ENCODE results near the gene ABHD12B.
A peak's percentile ranks its signal among the peaks of the same experiment; 100 is the strongest.

ABHD12B gene, protein sequence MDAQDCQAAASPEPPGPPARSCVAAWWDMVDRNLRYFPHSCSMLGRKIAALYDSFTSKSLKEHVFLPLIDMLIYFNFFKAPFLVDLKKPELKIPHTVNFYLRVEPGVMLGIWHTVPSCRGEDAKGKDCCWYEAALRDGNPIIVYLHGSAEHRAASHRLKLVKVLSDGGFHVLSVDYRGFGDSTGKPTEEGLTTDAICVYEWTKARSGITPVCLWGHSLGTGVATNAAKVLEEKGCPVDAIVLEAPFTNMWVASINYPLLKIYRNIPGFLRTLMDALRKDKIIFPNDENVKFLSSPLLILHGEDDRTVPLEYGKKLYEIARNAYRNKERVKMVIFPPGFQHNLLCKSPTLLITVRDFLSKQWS

DNA sequence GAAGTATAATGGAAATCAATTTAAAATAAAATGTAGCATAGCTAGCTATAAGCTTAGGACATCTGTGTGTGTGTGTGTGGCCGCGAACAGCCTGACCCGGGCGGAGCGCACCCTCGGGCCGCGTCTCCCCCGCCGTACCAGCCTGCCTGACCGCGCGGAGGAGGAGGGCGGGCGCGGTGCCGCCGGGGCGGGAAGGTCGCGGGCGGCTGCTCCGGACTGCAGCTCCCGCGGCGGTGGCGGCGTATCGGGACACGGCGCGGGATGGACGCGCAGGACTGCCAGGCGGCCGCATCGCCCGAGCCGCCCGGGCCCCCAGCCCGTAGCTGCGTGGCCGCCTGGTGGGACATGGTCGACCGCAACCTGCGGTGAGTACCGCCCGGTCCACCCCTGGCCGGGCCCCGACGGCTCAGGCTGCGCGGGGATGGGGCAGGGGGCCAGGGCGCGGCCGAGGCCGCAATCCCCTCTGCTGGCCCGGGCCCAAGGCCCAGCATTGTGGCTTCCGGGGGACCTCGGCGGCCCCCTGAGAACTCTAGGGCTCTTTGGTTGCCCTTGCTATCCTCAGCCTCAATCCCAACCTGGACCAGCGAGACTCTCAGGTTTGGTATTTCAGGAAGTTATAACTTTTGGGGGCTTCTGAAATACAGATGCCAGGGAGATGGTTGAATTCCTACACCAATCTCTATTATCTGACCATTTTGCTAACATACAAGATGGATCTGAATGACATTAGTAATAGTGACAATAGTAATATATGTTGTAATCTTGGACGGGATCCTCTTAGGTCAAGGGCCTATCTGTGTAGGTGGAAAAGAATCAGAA, at the start of gene ABHD12B:
Gene ABHD12B, plus strand, starts transcription at position 140 of the 819 bp plus-strand sequence. Its CDS starts 122 bp downstream, at position 262.
- DNase-seq: no peak

DNA sequence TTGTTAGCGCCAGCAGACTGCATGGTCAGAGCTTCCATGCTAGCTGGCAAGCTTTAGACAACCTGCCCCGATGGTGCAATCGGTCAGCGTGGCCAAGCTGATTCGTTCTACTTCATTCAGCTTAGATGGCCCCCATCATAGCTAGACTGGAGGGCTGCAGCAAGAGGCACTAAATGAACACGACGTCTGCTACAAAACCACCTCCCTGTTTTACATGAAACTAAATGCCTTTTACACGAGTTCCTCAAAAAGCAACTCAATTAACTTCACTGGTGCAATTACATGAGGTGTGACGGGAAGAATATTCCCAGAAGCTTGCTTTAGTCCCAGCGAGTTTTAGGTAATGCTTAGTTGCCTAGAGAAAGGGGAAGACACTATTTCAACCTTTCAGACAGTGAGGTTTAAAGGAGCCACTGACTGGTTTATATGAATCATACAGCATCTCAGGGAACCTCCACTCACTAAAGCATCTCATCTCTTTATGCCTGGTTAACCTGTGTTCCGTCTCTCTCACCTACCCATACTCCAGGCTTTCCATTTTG, 49.3 kb upstream of the ABHD12B start:
- no peak for DNase-seq

DNA sequence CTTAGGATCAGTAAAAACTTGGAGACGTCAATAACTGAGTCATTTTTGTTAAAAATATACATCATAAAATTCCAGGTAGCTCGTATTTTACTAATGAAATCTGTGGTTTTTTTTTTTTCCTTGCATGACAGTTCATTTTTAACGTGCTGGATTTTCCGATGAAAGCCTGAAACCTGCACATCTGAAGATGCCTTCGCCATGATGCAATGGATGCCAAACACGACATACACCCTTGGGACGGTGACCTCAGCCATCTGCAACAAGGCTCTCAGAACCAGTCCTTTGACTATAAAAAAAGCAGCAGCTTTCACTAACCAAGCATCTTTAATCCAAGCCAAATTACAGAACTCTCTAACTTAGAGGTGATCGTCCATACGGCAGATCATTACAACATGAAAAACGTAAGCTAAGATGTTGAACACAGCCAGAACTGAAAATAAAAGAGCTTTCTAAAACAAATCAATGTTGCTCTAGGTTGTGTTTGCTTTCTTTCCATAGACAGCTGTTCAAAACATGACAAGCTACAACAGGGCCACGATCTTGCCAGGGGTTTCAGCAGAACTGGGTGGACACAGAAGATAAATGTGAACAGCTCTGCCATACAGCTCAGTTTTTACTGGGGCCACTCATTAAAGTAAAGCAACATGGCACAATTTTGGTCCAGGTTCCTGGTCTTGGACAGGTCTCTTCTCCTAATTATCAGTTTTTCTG, 48.6 kb upstream of the ABHD12B start:
- no peak for DNase-seq

DNA sequence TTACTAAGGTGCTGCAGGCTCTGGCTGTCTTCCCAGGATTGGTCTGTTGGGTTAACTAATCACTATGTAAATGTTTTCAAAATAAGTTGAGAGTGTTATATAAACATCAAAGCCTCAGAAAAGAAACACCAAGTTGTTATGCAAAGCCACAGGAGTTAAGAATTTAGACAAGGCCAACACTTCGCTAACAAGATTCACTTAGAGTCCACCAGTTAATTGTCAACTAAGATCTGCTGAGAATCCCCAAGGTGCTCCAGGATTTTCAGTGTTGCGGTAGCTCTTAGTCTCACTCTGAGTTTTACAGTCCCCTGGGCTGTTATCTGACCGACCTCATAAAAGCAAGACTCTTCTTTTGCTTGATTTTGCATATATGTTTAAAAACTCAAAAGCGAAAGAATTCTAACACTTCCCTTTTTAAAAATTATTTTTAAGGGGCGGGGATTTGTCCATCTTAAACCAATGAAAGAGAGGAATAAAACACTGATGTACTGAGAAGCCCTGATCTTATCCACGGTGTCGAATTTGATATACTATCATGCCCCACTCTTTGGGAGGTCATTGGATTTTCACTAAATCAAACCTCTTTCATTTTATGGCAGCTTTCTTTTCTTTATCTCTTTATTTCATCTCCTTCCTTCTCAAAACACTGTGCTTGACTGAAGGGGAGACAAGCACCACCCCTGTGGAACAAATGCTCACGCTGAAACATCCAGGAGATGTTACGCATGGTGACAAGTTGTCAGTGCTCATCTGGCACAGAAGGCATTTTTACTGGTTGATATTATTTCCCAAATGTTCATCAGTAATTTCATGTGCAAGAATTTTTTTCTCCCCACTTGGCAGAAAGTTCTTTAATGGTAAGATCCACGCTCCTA, 47.9 kb upstream of the ABHD12B start:
- no peak for DNase-seq

DNA sequence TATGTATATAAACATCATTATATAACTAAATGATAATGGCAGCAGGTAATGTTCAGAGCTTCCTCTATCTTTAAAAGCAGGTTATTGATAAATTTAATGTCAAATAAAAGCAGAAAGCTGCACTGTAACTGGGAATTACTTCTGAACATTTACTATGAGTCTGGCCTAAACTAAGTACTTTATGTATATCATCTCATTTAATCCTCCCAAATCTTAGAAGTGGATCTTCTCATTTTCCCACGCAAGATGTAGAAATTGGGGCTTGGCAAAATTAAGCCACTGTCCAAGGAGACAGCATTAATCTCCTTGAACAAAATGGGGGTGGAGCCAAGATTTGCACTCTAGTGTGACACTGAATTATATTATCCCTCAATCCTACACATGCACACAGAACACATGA, 46.5 kb upstream of the ABHD12B start:
- DNase-seq: no peak

DNA sequence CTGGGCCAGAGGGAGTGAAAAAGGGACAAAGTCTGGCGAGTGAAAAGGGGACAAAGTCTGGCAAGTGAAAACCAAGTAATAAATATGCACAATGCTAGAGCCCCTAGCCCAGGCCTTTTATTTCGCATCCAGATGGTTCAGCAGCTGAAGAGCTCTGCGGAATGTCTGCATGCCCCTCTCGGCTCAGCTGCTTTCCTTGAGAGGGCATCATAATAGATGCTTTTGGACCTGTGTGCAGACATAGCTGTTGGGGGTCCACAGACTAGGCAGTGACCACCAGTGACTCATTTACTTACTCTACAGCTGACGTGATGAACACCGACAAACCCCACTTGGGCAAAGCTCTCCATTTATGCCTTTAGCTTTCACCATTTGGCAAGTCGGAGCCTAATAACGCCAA, 45.2 kb upstream of the ABHD12B start:
- DNase-seq: no peak

DNA sequence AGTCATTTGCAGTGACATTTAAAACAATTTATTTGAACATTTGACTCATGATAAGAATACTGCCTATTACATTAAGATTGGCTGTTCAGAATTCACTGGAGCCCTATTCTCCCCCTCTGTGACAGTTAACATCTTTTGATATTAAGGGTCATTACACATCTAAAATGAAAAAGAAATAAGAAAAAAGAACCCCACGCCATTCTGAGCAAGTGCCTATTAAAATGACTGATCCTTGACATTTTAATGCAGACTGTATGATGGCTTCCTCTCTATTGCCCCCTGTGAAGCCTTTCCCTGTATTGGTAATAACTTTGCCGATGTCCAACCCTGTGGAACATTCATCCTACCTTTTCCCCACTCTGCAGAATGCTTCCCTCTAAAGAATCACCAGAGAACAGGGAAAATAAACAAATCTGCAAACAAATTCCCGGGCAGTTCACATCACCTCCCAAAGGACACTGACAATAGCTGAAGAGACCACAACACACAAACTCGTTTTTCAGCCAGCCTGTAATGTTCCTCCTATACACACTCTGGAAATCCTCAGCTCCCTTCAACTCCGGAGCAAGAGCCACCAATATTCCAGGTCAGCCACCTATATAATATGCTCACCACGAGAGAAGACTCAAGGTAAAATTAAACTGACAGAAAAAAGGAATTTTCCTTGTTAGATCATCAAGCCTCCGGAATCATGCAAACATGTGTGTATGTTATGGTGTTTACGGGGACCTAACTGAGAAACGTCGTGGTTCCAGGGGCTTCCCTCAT, 42.9 kb upstream of the ABHD12B start:
- no peak for DNase-seq

DNA sequence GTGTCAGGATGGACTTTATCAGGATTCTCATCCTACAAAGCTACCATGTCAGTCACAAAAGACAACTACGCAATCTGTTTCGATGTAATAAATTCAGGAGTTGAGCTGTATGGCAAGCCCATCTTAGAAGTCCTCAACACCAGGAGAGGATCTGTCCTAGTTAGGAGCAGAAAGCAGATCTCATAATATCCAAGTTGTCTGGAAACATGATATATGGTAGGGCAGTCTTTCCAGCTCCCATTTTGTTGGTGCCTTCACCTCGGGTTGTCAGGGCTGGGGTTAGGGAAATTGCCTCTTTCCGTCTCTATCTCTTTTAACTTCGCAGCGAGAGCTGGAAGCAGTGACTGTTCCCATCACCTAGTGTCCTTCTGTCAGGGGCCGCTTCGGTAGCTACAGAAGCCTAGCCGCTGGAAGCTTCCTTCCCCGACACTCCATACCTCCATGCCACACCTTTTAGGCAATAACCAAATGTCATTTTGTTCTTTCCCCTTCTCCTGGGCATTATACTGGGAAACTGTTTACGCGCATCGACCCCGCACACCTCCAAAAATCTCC, 42.3 kb upstream of the ABHD12B start:
- no peak for DNase-seq

DNA sequence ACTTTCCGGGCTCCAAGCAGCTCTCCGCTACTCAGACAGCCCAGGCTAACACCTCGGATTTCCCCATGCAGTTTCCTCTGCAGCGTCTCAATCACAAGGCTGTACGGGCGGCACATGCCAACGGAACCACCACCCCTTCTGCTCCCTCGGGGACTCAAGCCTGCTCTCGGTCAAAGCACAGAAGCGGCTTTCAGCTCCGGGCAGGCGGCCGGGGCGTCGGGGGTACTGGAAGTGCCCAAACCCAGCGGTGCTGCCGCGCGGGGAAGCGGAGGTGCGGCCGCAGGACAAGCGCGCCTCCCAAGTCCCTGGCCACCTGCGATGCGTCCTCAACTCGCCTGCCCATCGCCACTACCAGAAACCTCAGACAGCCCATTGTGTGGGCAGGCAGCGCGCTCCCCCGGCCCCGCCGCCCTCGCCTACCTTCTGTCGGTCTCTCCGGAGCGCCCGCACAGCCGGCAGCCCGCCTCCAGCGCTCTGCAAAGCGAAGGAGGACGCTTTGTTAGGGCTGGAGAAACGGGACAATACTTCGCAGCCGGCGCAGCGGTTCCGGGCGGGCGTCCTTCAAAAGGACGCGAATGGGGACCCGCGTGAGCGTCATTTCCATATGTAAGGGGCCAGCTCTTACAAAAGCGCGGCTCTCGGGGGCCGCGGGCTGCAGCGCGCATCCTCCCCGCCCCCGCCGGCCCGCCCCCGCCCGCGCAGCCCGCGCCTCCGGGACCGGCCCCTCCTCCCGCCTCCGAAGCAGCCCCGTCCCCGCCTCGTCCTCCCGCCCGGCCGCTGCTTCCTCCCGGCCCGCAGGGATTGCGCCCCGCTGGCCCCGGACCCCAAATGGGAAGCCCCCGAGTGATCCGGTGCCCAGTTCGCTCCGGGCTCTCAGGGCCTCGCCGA, 41.6 kb upstream of the ABHD12B start:
- peak; percentile 53 for DNase-seq

DNA sequence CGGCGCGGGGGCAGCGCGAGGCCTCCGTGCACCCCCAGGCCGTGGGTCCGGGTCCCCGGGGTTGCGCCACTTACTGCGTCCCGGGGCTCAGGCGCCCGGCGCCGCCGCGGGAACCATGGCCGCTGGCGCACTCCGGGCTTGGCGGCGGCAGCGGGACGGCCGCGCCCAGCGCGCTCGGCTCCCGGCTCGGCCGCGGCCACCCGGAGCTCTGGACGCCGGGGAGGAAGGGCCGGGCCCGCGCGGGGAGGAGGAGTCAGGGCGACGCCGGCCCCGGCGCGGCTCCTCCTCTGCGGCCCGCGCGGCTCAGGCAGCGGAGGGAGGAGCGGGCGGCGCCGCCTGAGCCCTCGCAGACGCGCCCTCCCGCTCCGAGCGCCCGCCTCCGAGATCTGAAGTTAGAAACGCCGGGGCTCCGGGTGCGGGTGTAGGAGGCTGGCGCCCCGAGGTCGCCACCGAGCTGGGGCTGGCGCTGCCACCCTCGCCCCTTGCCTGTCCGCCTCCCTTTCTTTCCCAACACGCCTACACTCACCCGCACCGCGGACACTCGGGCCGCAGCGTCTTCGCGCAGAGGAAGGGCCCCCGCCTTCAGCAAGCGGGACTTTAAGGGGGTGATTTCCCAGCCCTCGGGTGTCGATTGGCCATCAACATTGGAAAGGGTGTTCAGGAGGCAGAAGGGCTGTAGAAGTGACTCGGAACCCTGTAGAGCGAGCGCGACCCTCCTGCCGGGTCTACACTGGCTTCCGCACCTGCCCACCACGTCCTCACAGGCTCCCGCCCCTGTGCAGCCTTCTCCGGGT, 40.7 kb upstream of the ABHD12B start, which contains the start of gene NIN:
Gene NIN, minus strand, starts transcription at position 231 of the 794 bp plus-strand sequence. CDS start 9,106 bp downstream, outside the sequence.
- peak; percentile 14 for DNase-seq

DNA sequence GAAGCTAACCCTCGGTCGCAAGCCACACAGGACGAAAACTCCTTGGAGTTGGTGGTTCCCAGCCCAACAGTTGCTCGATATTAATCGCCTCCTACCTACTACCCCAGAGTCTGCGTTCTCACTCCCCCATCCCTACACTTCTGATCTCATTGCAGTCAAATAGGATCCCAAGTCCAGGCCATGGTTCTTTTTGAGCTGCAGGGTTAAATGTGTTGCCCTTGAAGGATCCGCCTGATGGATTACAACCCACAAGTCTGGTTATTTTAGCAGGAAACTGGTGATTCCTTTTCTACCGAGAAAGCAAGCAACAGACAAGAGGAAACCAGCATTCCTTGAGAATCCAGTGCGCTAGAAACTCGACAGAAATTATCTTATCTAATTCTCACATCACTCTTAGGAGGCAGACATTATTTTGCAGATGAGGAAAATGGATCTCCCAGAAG, 40.1 kb upstream of the ABHD12B start:
- DNase-seq: no peak

DNA sequence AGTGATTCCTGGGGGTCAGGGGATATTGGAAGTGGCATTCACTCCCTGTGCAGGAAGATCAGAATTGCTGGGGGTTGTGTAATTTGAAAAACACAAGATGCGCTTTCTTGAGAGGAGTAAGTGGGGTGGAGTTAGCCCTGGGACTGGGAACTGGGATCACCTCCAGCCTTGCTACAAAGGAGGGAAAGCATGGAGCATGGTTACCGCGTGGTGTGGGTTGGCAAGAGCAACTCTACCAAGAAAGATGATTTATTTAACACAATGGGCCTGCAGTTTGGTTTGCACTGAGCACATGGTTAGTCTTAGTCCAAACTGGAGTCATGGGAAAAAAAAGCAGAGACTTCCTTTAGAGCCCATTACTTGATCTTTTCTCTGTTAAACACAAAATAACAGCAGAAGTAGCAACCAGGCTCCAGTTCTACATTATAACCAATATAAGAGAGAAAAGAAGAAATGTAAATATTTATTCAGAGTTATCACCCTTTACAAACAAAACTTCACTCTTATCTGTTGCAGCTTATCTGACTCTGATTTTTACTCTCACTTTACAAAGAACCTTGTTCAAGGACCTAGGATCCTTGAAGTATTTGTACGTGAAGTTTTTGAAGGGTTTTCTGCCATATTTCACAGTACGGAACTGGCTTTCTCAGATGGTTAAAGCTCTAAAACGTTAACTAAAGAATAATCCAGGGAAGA, 38.8 kb upstream of the ABHD12B start:
- no peak for DNase-seq

DNA sequence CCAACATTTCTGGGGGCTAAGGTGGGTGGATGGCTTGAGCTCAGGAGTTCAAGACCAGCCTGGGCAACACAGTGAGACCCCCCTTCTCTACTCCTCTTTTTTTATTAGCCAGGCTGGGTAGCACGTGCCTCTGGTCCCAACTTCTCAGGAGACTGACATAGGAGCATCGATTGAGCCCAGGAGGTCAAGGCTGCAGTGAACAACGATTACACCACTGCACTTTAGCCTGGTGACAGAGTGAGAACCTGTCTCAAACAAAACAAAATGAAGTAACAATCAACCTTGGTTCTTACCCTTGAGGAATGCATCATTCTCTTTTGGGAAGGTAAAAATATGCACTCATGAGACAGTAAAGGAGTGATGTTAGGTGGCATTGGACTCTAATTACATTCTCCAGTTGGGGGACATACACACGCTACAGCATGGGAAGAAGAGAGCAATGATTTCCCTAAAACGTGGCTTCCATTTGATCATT, 37.0 kb upstream of the ABHD12B start:
- DNase-seq: no peak

DNA sequence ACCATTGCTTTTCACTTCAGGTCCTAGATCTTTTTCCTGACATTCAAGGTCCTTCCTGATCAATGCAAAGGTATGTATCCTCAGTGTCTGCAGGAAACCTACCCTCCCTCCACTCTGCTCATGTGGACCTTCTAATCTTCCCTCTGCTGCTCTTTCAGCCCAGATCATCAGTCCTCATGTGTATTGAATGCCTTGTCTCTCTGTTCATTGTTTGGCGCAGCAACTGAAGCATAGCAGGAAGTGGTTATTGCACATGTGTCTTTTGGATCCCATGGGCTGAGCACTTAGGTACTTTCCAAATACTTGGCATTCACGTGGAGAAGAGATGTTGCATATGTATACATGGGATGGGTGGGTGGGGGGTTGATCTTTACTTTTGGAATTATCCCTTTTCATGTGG, 36.6 kb upstream of the ABHD12B start:
- no peak for DNase-seq

DNA sequence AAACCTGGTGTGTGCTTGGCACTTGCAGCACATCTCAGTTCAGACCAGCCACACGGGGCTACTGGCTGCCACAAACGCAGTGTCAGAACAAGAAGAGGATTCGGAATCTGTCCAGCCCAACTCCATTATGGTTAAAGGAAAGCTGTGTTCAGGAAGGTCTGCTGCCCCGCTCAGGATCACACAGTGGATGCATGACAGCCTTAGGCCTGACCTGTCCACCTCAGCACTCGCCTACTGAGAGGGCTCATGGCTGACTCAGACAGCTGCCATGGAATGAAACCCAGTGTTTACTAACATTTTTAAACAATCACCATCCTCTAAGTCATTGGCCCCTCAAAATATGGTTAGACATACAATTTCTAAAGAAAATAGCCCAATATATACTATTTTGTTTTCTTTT, 35.3 kb upstream of the ABHD12B start:
- no peak for DNase-seq

DNA sequence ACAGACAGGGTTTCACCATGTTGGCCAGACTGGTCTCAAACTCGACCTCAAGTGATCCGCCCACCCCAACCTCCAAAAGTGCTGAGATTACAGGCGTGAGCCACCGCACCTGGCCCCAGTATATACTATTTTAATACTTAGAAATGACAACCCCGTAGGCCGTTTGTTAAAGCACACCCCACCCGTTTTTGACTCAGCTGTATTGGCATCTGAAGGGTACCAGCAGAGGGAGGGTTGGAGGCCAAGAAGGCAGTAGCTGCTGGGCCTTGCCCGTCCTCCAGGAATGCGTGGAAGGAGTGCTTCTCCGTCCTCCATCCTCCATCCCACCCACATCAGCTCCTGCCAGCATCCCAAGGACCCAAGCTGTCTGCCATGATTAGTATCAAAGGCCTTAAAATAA, 34.6 kb upstream of the ABHD12B start:
- no peak for DNase-seq

DNA sequence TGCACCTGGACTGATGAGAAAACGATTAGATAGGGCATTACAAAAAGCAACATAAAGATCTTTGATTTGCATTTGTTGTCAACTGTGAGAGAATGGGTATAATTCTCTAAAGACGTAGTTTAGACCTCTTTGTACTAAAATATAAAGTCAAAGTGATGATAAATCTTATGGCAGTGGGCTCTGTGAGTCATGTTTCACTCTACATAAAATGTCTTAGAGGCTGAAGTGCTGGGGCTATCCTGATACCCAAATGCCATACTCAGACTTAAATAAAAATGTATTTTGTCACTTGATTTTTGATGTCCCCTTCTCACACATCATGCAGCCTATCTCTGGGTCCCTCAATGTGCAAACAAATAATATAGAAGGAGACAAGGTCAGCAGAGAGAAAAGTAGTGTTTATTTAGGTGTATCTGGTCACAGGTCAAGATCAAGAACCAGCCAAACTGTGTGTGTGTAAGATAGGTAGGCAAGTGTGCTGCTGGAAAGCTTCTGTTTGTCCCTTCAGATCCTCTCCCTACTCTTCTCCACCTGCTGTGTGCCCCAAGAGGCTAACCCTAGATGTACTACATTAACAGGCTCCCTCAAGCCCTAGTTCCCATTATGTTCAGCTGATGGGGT, 33.9 kb upstream of the ABHD12B start:
- DNase-seq: no peak

DNA sequence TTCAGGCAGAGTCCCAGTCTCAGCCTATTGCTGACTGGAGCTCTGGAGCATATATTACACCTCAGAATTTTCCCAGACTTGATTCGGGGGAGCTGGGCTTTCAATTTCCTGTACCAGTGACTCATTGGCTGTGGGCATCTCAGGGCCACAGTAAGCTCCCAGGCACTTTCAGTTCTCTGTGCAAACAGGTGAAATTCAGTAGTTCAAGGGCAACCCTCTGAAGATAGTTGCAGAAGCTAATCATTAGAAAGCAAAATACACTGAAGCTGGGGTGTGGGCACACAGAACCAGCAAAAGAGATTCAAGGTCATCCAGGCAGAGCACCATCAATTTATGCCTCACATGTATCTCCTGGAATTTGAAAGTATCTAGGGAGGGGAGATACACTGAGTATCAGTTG, 32.8 kb upstream of the ABHD12B start:
- no peak for DNase-seq
